BLaER1 treated with 17β-estradiol and CSF1 and Interleukin-3, amounts not matched to agents 10 nM and 100 nM (cell line): Measurements from ENCODE around the gene MYOCD.

ENCODE experiments used
- H3K27ac ChIP-seq, 11 experiments: shearing (Covaris generic); formaldehyde crosslinking; 2 replicates each; pipeline ENCODE4 v1.8.1; 2022
- H3K27me3 ChIP-seq, 11 experiments: shearing (Covaris generic); formaldehyde crosslinking; 2 replicates each; pipeline ENCODE4 v1.8.1; 2022
- H3K36me3 ChIP-seq, 11 experiments: shearing (Covaris generic); formaldehyde crosslinking; 2 replicates each; pipeline ENCODE4 v1.8.1; 2022
- H3K4me1 ChIP-seq, 10 experiments: shearing (Covaris generic); formaldehyde crosslinking; 2 replicates each; pipeline ENCODE4 v1.8.1; 2022
- H3K4me2 ChIP-seq, 11 experiments: shearing (Covaris generic); formaldehyde crosslinking; 2 replicates each; pipeline ENCODE4 v1.8.1; 2022
- H3K4me3 ChIP-seq, 10 experiments: shearing (Covaris generic); formaldehyde crosslinking; 2 replicates each; pipeline ENCODE4 v1.8.1; 2022
- H3K9ac ChIP-seq, 11 experiments: shearing (Covaris generic); formaldehyde crosslinking; 2 replicates each; pipeline ENCODE4 v1.8.1; 2022
- H3K9me3 ChIP-seq, 11 experiments: shearing (Covaris generic); formaldehyde crosslinking; replicated peaks in 1 of 11; 2 replicates each; pipeline ENCODE4 v1.8.1; 2022
- H4K20me1 ChIP-seq, 11 experiments: shearing (Covaris generic); formaldehyde crosslinking; 2 replicates each; pipeline ENCODE4 v1.8.1; 2022
- Cebpa-rat ChIP-seq, 11 experiments: shearing (Covaris generic); IDR thresholded peaks; 2 replicates each; pipeline ENCODE4 v1.8.1; 2022

MYOCD gene

DNA sequence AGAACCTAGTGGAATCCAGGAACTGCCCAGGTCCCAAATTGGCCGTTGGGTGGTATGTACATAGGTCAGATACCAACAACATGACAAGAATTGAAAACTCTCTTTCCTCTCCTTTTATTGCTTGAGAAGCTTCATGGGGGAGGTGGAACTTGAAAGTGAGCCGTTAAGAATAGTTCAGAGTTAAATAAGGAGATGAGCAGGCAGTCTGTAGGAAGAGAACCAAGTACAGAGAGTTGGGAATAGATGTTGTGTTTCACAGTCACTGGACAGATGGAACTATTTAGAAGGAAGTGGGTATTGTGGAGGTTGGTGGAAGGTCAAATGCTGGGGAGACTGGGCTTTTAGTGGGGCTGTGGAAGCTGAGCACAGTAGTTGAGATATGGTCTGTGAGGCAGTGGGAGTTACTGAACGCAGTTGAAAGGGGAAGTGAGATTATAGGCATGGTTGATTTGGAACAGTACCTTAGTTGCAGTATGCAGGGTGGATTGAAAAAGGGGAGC lies 150.0 kb downstream of the MYOCD start:
- H3K9me3 ChIP-seq = peaks cover 0 to 20% (median 11%) of the 10 kb centered on the region in 11 experiments; a peak in 14 of 22 replicates
- TF ChIP-seq Cebpa-rat (IDR thresholded peaks at IDR 0.05) = no peak

More for the DNA sequence above, 150.0 kb downstream of the MYOCD start:
- H3K9ac ChIP-seq = no peak overlapping the region
- no peaks in the 10 kb centered on the region for H3K36me3 ChIP-seq
- H3K27me3 ChIP-seq = no peaks in the 10 kb centered on the region
- no peak overlapping the region for H3K4me3 ChIP-seq
- peaks cover 14 to 22% (median 18%) of the 10 kb centered on the region in 10 experiments for H3K4me1 ChIP-seq
- H3K27ac ChIP-seq = peak overlapping the region in 7 of 11 experiments; percentile 10 to 55 (median 28); a peak in 11 of 22 replicates
- no peaks in the 10 kb centered on the region for H4K20me1 ChIP-seq
- H3K4me2 ChIP-seq = peak overlapping the region; percentile 33 to 73 (median 62)
